Stimulated activated CD8-positive, alpha-beta memory T cell treated with anti-CD3 and anti-CD28 coated beads, Interleukin-4, amount 100 ng/mL, for 4 hours (primary cell): ENCODE results near the gene NIN.

Experiments
- DNase-seq, 2 donors: peaks; one replicate each; pipeline ENCODE4 v3.0.0-alpha.2; 2020; ENCODE audit warnings: low read depth in 2 of 2, low spot score in 1 of 2

Gene NIN, protein sequence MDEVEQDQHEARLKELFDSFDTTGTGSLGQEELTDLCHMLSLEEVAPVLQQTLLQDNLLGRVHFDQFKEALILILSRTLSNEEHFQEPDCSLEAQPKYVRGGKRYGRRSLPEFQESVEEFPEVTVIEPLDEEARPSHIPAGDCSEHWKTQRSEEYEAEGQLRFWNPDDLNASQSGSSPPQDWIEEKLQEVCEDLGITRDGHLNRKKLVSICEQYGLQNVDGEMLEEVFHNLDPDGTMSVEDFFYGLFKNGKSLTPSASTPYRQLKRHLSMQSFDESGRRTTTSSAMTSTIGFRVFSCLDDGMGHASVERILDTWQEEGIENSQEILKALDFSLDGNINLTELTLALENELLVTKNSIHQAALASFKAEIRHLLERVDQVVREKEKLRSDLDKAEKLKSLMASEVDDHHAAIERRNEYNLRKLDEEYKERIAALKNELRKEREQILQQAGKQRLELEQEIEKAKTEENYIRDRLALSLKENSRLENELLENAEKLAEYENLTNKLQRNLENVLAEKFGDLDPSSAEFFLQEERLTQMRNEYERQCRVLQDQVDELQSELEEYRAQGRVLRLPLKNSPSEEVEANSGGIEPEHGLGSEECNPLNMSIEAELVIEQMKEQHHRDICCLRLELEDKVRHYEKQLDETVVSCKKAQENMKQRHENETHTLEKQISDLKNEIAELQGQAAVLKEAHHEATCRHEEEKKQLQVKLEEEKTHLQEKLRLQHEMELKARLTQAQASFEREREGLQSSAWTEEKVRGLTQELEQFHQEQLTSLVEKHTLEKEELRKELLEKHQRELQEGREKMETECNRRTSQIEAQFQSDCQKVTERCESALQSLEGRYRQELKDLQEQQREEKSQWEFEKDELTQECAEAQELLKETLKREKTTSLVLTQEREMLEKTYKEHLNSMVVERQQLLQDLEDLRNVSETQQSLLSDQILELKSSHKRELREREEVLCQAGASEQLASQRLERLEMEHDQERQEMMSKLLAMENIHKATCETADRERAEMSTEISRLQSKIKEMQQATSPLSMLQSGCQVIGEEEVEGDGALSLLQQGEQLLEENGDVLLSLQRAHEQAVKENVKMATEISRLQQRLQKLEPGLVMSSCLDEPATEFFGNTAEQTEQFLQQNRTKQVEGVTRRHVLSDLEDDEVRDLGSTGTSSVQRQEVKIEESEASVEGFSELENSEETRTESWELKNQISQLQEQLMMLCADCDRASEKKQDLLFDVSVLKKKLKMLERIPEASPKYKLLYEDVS (N-terminal part only)

DNA sequence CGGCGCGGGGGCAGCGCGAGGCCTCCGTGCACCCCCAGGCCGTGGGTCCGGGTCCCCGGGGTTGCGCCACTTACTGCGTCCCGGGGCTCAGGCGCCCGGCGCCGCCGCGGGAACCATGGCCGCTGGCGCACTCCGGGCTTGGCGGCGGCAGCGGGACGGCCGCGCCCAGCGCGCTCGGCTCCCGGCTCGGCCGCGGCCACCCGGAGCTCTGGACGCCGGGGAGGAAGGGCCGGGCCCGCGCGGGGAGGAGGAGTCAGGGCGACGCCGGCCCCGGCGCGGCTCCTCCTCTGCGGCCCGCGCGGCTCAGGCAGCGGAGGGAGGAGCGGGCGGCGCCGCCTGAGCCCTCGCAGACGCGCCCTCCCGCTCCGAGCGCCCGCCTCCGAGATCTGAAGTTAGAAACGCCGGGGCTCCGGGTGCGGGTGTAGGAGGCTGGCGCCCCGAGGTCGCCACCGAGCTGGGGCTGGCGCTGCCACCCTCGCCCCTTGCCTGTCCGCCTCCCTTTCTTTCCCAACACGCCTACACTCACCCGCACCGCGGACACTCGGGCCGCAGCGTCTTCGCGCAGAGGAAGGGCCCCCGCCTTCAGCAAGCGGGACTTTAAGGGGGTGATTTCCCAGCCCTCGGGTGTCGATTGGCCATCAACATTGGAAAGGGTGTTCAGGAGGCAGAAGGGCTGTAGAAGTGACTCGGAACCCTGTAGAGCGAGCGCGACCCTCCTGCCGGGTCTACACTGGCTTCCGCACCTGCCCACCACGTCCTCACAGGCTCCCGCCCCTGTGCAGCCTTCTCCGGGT lies at the start of gene NIN:
NIN (minus strand) TSS at position 231 of the 794 bp plus-strand sequence. CDS start 9,106 bp downstream, outside the sequence.
- peak in 1 of 2 donors; percentile 53 for DNase-seq

DNA sequence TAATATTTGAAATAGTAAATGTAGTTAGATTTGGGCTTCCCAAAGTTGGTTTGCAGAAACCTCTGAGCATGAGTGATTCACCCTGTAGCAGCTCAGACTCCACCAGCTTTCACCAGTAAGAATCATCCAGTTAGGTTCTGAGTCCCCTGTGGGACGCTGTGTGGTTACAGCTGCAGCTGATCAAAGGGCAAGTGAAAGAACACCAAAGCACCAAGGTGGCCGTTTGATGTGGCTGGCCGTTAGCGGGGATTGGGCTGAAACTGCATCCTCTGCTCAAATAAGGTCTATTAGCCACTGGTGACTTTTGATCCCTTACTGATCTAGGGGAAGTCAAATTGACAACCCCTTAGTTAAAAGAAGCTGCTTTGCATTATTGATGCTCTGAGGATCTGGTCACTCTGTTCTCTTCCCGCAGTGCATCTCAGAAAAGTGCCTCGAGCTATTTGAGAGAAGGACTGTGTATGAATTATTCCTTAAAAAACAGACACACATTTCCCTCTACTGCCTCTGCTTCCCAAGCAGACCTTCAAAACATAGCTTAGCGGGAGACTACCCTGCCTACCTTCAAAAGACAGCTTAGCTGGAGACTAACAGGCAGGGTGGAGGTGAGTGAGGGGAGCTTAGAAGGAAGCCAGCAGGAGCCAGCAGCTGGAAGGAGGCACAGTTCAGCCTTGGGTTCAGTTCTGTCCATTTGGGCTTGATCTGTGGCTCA lies 44.6 kb upstream of the NIN start:
- DNase-seq = peak in 1 of 2 donors; percentile 18

DNA sequence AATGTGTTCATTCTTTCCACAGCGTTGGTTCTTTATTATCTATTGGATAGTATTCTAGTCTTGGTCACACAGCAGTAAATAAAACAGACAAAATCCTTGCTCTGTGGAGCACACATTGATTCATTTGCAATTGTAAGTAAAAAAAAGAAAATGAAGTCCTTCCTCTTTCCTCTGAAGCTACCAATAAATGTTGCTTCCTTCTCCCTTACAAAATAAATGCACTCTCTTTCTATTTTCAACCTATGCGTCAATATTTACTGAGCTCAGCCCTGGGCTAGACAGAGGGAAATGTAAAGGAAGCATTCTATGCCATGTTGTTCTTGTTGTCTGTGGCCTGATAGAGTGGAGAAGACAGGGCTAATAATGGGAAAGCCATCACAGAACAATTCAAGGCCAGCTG lies 43.8 kb upstream of the NIN start:
- DNase-seq = no peak

DNA sequence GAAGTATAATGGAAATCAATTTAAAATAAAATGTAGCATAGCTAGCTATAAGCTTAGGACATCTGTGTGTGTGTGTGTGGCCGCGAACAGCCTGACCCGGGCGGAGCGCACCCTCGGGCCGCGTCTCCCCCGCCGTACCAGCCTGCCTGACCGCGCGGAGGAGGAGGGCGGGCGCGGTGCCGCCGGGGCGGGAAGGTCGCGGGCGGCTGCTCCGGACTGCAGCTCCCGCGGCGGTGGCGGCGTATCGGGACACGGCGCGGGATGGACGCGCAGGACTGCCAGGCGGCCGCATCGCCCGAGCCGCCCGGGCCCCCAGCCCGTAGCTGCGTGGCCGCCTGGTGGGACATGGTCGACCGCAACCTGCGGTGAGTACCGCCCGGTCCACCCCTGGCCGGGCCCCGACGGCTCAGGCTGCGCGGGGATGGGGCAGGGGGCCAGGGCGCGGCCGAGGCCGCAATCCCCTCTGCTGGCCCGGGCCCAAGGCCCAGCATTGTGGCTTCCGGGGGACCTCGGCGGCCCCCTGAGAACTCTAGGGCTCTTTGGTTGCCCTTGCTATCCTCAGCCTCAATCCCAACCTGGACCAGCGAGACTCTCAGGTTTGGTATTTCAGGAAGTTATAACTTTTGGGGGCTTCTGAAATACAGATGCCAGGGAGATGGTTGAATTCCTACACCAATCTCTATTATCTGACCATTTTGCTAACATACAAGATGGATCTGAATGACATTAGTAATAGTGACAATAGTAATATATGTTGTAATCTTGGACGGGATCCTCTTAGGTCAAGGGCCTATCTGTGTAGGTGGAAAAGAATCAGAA lies 41.2 kb upstream of the NIN start, which contains the start of gene ABHD12B:
ABHD12B (plus strand) TSS at position 140 of the 819 bp plus-strand sequence; CDS start at position 262, 122 bp downstream.
- DNase-seq = no peak

DNA sequence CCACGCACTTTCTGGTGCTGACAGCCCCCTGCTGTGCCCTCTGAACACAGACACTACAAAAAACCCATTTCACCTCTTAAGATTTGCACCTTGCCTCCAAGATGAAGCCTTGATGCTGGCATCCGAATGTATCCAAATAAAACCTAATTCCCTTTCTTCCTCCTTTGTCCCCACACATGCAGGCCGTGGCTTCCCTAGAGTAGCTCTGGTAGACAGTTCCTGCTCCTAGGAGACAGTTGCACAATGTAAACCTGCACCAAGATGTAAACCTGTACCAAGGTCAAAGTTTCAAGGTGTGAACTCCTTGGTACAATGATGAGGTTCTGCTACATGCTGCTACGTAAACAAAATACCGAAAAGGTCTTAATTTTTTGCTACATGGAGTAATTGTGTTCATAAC lies 40.3 kb upstream of the NIN start:
- no peak for DNase-seq

DNA sequence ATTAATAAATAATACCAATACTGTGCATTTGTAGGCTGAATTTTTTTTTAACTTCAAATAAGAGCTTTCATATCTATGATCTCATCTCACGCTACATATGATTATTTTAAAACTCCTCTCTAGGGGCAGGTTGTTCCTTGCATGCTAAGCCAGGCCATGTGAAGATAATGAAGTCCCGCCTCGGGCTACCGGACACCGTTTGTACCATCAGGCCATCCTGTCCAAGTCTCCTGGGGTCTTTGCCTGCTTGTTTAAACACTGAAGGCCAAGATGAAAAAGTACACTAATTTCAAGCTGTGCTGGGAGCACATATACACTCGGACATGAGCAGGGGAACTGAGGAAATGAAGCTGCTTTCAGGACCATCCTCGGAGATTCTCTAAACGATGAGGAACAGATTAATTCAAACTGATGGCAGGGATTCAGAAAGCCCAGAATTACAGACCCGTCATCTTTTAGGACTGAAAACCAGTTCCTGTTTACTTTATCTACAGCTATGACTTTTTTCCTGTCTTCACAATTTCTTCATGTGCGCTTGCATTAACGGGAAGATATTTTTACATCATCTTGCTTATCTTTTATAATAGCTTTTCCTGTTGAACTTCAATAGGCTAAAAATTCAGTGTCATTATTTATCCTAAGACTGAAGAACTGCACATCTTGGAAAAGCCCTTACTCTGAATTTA lies 34.6 kb upstream of the NIN start:
- no peak for DNase-seq

DNA sequence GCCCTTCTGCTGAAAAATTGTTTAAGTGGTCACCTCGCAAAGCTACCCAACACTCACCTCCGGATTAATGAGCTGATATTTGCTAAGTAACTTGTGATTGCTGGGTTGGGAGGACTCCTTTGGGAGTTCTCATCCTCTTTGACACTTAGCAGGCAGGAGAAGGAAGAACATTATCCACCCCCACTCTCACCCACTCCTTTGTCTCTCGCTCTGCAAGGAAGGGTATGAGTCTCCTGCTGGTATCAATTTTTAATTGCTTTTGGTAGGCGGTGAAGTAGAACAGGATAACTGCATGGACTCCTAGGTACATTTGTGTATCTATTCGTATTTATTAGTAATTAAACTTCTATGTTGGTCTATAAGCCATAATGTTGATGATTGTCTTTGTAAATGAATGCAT lies 34.0 kb upstream of the NIN start:
- no peak for DNase-seq

DNA sequence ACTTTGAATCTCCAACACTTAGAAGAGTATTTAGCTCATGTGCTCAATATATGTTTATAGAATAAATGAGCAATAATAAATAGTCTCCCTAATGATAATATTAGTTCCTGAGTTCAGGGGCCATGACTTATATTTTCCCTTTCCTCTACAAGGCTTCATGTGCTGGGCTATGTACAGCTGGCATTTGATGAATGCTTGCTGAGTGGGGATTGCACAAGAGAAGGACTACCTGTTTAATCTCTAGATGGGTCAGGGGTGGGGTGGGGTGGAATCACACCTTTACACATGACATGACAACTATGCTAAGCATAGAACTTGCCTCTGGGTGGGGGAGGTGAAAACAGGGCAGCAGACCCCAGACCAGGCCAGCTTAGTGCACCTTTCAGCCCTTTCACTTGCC lies 33.3 kb upstream of the NIN start:
- no peak for DNase-seq

DNA sequence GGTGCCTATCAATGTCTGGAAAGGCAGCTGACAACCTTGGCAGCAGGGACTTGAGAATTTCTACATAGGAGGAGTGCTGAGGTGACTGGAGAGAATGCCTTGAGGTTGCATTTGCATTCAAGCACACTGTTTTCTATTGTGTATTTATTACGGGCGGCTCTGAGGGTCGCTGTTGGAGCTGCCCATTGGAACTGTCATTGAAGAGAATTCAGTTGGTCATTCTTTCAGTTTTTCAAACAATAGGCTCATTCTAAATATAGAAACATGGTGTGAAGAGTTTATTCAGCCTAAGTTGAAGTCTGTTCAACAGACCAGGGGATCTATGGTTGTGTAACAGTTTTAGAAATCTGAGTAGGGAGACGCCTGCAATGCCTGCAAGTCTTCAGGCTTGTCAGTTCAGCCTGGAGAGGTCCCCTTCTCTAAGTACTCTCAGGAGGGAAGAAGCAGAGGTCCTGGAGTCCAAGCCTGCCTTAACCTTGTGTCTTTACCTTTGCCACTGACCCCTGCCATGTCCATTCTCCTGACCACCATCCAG lies 31.1 kb upstream of the NIN start:
- no peak for DNase-seq

DNA sequence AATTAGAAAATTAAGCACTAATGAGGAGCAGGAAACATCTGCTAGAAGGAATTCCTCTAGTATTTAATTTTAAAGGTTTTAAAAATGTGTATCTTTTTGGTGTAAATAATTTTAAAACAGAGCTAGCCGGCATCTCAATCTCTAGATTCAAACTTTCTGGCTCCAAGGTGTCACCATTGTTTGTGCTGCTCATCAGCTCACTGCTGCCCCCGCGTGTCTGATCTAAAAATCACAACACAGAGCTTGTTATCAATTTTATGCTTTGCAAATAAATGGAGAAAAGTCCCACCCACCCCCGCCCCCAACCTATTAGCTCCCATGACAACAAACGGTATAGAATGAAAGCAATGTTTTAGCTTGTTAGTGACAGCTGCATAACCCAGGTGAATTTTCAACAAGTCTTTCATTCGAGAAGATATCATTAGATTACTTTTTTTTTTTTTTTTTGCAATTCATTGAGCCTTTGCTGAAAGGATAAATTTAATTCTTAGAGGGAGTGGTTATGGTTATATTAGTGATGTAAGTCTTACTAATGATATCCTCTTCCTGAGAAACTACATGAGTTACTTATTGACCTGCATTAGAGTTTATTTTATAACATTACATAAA lies 29.6 kb upstream of the NIN start:
- DNase-seq = peak; percentile 73 to 93

DNA sequence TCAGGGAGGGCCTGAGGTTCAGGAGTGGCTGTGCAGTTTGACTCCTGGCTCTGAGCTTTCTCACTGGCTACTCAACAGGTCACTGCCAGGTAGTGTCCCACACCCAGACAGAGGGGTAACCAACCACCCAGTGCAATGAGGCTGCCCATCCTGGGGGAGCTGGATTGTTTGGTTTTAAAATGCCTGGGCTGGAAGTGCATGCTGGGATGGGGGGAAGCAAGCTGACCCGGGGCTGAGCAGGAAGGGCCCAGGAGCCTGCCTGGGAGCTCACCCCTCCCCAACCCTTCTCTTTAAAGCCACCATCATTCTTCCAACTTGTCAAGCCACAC lies 28.3 kb upstream of the NIN start:
- DNase-seq = no peak

DNA sequence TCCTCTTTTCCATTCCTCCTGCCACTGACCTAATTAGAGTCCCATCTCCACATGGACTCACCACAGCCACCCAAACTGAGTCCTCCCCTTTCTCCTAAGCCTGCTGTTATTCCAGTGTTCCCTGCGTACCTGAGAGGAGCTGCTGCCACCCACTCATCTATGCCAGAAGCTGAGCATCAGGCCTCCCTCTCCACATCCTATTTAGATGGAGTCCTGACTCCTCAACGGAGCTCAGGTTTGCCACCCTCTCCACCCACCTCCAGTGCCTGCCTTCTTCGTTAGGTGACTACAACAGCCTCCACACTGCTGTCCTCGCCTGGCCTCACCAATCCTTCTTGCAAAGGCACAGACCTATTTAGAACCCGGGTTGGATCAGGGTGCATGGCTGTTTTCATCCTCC lies 25.7 kb upstream of the NIN start:
- DNase-seq = no peak

DNA sequence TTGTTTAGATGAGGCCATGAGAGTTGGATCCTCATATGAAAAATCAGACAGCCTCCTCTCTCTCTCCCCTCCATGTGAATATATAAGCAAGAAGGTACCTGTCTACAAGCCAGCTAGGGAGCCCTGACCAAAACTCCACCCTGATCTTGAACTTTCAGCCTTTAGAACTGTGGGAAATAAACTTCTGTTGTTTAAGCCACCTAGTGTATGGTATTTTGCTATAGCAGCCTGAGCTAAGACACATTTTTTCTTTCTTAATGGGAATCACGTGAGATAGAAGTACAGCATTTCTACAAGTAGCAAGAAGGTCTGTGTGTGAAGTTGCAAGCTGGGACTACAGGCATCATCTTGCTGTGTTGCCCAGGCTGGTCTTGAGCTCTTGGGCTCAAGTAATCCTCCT lies 24.6 kb upstream of the NIN start:
- DNase-seq = no peak

DNA sequence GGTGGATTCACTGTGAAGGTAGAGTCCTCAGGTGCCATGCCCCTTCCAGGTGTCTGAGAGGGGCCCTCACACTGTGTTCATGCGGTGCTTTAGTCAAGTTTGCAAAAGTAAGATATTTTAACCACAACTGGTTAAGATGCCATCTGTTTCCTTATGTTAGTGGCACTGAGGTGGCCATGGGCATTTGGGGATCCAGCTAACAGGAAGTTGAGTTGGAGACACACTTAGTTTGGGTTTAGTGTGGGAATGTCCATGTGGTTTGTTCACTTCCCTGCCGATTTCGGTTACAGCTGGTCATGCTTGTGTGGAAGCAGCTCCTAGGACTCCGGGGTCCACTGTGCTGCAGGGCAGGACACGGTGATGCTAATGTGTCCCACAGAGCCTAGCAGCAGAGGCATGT lies 23.6 kb upstream of the NIN start:
- DNase-seq = no peak

DNA sequence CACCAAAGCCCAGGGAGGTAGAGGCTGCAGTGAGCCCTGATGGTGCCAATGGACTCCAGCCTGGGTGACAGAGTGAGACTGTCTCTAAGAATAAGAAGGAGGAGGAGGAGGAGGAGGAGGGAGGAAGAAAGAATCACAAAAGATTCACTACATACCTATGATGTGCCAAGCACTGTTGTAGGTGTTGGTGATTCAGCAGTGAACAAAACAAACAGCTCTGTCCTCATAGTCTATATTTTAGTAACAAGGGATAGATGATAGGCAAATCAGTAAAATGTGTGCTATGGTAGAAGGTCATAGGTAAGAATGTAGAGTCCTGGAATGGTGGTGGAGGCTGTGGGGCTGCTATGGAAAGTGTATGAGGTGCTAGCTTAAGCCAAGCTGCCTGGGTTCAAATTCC lies 22.9 kb upstream of the NIN start:
- DNase-seq = no peak

DNA sequence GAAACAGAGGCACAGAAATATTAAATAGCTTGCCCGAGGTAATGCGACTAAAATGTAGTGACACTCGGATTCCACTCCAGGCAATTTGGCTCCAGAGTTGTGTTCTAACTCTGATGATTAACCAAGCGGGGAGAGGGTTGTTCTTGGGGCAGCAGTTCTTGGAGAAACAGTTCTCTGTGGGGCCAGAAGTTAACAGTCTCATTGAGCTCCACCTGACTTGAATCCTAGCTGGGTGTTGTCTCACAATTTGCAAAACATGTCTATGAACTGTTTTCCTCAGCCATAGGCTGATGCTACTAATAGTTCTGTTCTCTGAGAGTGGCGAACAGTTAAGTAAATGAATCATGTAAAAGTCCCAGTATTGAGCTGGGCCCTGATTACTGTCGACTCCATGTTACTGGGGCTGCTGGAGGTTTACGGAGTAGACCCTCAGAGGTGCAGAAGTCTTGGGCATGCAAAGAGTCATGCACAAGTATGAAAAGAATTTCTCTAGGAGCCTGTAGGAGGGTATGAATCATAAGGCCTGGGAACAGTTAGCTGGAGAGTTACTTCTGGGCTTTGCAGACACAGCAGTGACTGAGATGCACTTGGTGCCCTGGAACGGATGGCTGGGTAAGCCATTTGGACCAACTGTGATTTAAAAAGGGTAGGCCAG lies 15.4 kb upstream of the NIN start:
- no peak for DNase-seq

DNA sequence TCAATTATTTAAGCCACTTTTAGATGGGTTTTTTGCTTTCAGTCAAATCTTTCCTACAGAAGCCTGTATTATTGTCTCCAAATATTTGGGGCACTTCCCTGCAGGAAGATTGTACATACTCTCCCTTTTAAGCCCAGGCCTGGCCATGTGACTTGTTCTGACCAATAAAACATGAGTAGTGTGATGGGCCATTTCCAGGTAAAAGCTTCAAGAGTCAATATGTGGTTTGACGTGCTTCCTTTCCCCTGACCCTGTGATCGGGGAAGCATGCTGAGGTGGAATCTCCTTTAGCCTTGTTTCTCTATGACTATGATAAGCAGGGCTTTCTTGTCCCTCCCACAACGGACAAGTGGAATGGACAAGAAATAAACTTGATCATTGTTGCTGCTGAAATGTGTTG lies 14.2 kb upstream of the NIN start:
- no peak for DNase-seq
